GM18861 (cell line): ENCODE data around the gene CASP8AP2.
"Not testable (repeated sequence)": the region's sequence is repeated elsewhere in the genome, so short reads cannot be mapped to it uniquely, and the experiment has no call there.

ENCODE experiments used
- ATAC-seq: cut with Tn5 transposase; IDR thresholded peaks from one replicate; pipeline ENCODE4 v1.9.1; 2021; ENCODE audit not compliant: unreplicated experiment

Gene CASP8AP2

GRCh38 chr6:89886378-89887120 is 56.9 kb downstream of the CASP8AP2 start:
- no peak for ATAC-seq

- ATAC-seq, result no peak
Measured at GRCh38 chr6:89887452-89888137, 57.9 kb downstream of the CASP8AP2 start.

GRCh38 chr6:89888138-89888514 is 58.4 kb downstream of the CASP8AP2 start:
- ATAC-seq, result no peak

GRCh38 chr6:89888871-89889270 is 59.2 kb downstream of the CASP8AP2 start:
- ATAC-seq, result no peak

- ATAC-seq, result not testable (repeated sequence)
Measured at GRCh38 chr6:89890845-89891528, 61.3 kb downstream of the CASP8AP2 start.

- not testable (repeated sequence) for ATAC-seq
Measured at GRCh38 chr6:89892577-89892976, 62.9 kb downstream of the CASP8AP2 start.

GRCh38 chr6:89894169-89894568 is 64.5 kb downstream of the CASP8AP2 start, which contains the start of gene GJA10:
Gene GJA10, plus strand, starts transcription at chr6:89894469. Its CDS starts 0 bp downstream, at chr6:89894469.
- no peak for ATAC-seq

- no peak for ATAC-seq
Measured at GRCh38 chr6:89895276-89895874, 65.7 kb downstream of the CASP8AP2 start.

- ATAC-seq, result not testable (repeated sequence)
Measured at GRCh38 chr6:89910001-89910901, 80.6 kb downstream of the CASP8AP2 start.

- ATAC-seq, result no peak
Measured at GRCh38 chr6:89910902-89911240, 81.2 kb downstream of the CASP8AP2 start.

- no peak for ATAC-seq
Measured at GRCh38 chr6:89916136-89916920, 86.6 kb downstream of the CASP8AP2 start.

- ATAC-seq, result no peak
Measured at GRCh38 chr6:89917216-89917615, 87.5 kb downstream of the CASP8AP2 start.

GRCh38 chr6:89917801-89918366 is 88.2 kb downstream of the CASP8AP2 start:
- ATAC-seq, result no peak
